Adrenal gland (tissue), 12 donors: ENCODE results near the gene DYNLL1. TPM values are rescaled to one million over a fixed set of nuclear protein-coding genes. Genes with fewer than 3 reads are reported as not detected.
"Not testable (repeated sequence)": the region's sequence is repeated elsewhere in the genome, so short reads cannot be mapped to it uniquely, and the experiment has no call there.

Source experiments
- DNase-seq, 7 donors: peaks; one replicate each; pipeline ENCODE4 v3.0.0-alpha.2; 2019 to 2020
- H3K27ac ChIP-seq, 5 donors: fragments of 200-600 bp; sonication (generic) in 4 of 5; 1 replicate in 3 of 5; 2 replicates in 2 of 5; pipeline versions ENCODE4 v1.5.1 to v1.8.0; 2016 to 2020; ENCODE audit warnings: mild to moderate bottlenecking in 1 of 5
- H3K27me3 ChIP-seq: fragments of 200-600 bp; 2 replicates; pipeline ENCODE4 v1.8.0; 2021
- H3K36me3 ChIP-seq, 2 donors: fragments of 200-600 bp; replicated peaks in 1 of 2; 1 replicate in 1 of 2; 2 replicates in 1 of 2; pipeline versions ENCODE4 v1.5.1 to v1.8.0; 2018 to 2022
- H3K4me1 ChIP-seq, 2 donors: fragments of 200-600 bp; replicated peaks in 1 of 2; 1 replicate in 1 of 2; 2 replicates in 1 of 2; pipeline versions ENCODE4 v1.5.1 to v1.8.0; 2018 to 2021
- H3K4me3 ChIP-seq, 4 donors: fragments of 200-600 bp; sonication (generic) in 3 of 4; one replicate each; pipeline ENCODE4 v1.5.1; 2016 to 2018
- H3K9me3 ChIP-seq, 3 donors: fragments of 200-600 bp; sonication (generic) in 1 of 3; replicated peaks in 1 of 3; 1 replicate in 2 of 3; 2 replicates in 1 of 3; pipeline versions ENCODE4 v1.5.1 to v1.8.0; 2016 to 2021
- CTCF ChIP-seq, 6 experiments: fragments of 450-650 bp in 4 of 6; fragments of 200-600 bp in 2 of 6; sonication (generic) in 1 of 6; IDR thresholded peaks; 1 replicate in 5 of 6; 2 replicates in 1 of 6; pipeline versions ENCODE4 v1.5.1 to v1.8.0; 2016 to 2021; ENCODE audit warnings: antibody characterized with exemption in 6 of 6, mild to moderate bottlenecking in 2 of 6, moderate library complexity in 1 of 6
- POLR2A ChIP-seq, 2 donors: fragments of 450-650 bp; IDR thresholded peaks; one replicate each; pipeline ENCODE4 v1.6.1; 2017; ENCODE audit warnings: antibody characterized with exemption in 2 of 2, mild to moderate bottlenecking in 2 of 2, moderate library complexity in 1 of 2
- WGBS, 4 donors: extraction: QIAGEN DNeasy Blood & Tissue Kit in 2 of 4; methylation state at CpG; one replicate each; pipeline versions ENCODE4 v1.1.5 to v1.1.7; 2013 to 2017; 5-methylcytosine and 5-hydroxymethylcytosine counted together
- intact Hi-C, 2 donors: fragments of 100-400 bp; cut with DNase I; formaldehyde crosslinking; loops; one replicate each; pipeline versions ENCODE4 v1.14.1 to v1.15.0; 2022 to 2023
- polyA plus RNA-seq, 3 donors: library from polyadenylated mRNA; stranded (reverse); fragments of 200-250 nt in 2 of 3; fragments of 350-450 nt in 1 of 3; fragmentation: Illumina TruSeq in 1 of 3; extraction: RNeasy Lipid Tissue Mini Kit (QIAGEN cat#74804) in 1 of 3; gene quantifications; one replicate each; pipeline ENCODE4 v1.2.3, GENCODE V29; 2013 to 2014
- total RNA-seq, 9 donors: library from RNA; depleted of rRNA in 4 of 9; stranded (reverse); fragments of >200 nt in 4 of 9; fragments of 120-200 nt in 1 of 9; fragmentation: NEBNext Ultra II Directional in 1 of 9; extraction: Animal tissue kit (Norgen Biotek cat#: 25700) in 1 of 9; gene quantifications; one replicate each; pipeline versions ENCODE4 v1.1.0 to v1.2.4, GENCODE V29; 2013 to 2023
- donor health status: healthy with polysubstance abuse.
- donor health status: Bipolar disorder and iron deficiency.
- donor health status: DM: yes; HTN: yes; CAD: no.
- donor health status: DM: no; HTN: no; CAD: no.
- donor health status: DM: no; HTN: no; CAD: no.
- donor health status: DM: yes; HTN: yes; CAD: no.

Gene DYNLL1
- total and polyA plus RNA-seq, 12 donors, result 168 to 463 (median 307) TPM

DNA sequence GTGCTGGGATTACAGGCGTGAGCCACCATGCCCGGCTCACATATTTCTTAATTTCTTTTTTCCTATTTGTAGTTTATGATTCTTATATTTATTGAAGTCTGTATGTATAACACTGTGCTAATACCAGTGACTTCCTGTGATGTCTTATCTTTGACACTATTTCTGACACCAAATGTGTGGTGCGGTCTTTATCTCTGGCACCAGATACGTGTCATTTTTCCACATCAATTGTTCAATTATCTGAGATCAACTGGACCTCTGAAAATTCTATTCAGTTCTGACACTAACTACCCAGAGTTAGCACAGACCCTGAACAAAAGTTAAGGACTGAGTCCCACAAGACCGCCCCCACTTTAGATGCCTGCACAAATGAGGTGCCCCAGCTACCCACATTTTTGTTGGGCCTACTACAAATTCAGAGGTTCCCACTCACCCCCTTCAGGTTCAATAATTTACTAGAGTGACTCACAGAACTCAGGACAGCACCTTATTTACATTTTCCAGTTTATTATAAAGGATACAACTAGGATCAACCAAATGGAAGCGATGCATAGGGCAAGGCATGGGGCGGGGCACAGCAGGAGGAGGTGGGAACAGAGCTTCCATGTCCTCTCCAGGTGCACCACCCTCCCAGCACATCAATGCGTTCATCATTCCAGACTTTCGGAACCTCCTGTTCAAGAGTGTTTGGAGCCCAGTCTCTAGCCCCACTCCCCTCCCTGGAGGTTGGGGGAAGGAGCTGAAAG lies 14.7 kb upstream of the DYNLL1 start:
- Histone ChIP-seq H3K27ac (no peak overlapping the region), H3K9me3 (no peaks in the 10 kb centered on the region), H3K27me3 (no peaks in the 10 kb centered on the region), H3K4me3 (no peak overlapping the region), H3K36me3 (no peaks in the 10 kb centered on the region), H3K4me1 (no peaks in the 10 kb centered on the region)
- WGBS, 4 donors, result 92 to 97% (median 95%) methylated on average over 9 of the region's 9 CpGs
- no peak for DNase-seq
- TF ChIP-seq POLR2A (IDR thresholded peaks at IDR 0.05) (no peak), CTCF (IDR thresholded peaks at IDR 0.05) (no peak)
- intact Hi-C loops, result no loop called here

DNA sequence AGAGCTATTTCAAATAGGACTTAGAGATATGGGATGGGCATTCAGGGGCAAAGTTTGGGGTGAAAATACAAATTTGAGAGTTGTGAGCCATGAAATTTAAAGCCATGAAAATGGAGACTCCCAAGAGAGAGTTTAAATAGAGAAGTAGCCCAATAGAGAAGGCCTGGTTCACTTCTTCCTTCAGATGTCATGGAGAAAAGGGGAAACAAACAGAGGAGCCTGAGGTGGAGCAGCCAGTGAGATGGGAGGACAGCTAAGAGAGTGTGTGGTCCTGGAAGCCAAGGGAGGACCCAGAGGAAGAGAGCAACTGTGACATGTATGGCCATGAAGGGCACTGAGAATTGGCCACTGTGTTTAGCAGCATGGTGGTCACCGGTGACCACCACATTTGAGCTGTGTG lies 12.3 kb upstream of the DYNLL1 start:
- peaks cover 10 to 11% of the 10 kb centered on the region in 2 donors for H3K4me1 ChIP-seq
- no peaks in the 10 kb centered on the region for H3K27me3 ChIP-seq
- no peaks in the 10 kb centered on the region for H3K9me3 ChIP-seq
- DNase-seq, result no peak
- no peak overlapping the region for H3K27ac ChIP-seq
- no peak overlapping the region for H3K4me3 ChIP-seq
- no peaks in the 10 kb centered on the region for H3K36me3 ChIP-seq
- 91 to 100% (median 98%) methylated on average over 1 of the region's 1 CpG for WGBS, 4 donors
- intact Hi-C loops, result no loop called here
- TF ChIP-seq POLR2A (IDR thresholded peaks at IDR 0.05) (no peak), CTCF (IDR thresholded peaks at IDR 0.05) (no peak)

- Histone ChIP-seq H3K4me1 (peaks cover 10 to 11% of the 10 kb centered on the region in 2 donors), H3K9me3 (no peaks in the 10 kb centered on the region), H3K4me3 (no peak overlapping the region), H3K27me3 (no peaks in the 10 kb centered on the region), H3K36me3 (no peaks in the 10 kb centered on the region), H3K27ac (no peak overlapping the region)
- 82 to 87% (median 84%) methylated on average over 7 of the region's 7 CpGs for WGBS, 4 donors
- DNase-seq, result no peak
- TF ChIP-seq CTCF (IDR thresholded peaks at IDR 0.05) (no peak), POLR2A (IDR thresholded peaks at IDR 0.05) (no peak)
- intact Hi-C loops, result no loop called here
Measured at GRCh38 chr12:120485961-120486881, 9.7 kb upstream of the DYNLL1 start.

DNA sequence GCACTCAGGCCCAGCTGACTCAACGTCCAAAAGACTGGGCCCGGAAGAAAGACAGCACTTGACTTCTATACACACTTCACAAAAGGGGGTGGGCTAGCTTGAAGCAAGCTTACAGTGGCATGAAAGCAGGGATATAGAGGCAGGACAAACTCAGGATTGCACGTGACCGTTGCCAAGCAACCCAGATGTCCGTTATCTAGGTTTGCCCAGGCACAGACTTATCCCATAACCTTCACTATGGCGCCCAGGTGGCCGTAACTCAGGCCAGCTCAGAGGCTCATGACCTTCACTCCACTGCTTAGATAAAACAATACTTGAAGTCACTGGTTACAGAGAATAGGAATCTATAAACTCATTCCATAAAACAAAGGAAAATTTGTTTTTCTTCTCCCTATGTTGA lies 8.4 kb upstream of the DYNLL1 start:
- intact Hi-C loops, result not testable (repeated sequence)

More for the DNA sequence above, 8.4 kb upstream of the DYNLL1 start:
- not testable (repeated sequence) for H3K27me3 ChIP-seq, H3K4me3 ChIP-seq, H3K9me3 ChIP-seq, H3K36me3 ChIP-seq
- 34 to 56% (median 44%) methylated on average over 5 to 7 of the region's 7 CpGs for WGBS, 4 donors
- Histone ChIP-seq H3K4me1 (peaks cover 10 to 11% of the 10 kb centered on the region in 2 donors), H3K27ac (peak overlapping the region in 4 of 5 donors; percentile 24 to 81 (median 61))
- DNase-seq, result peak; percentile 56 to 82 (median 75)
